Endodermal cell (in vitro differentiated cells): ENCODE measurements around the gene RBM44. TPM values are rescaled to one million over a fixed set of nuclear protein-coding genes. Genes with fewer than 3 reads are reported as not detected.
"Not testable (repeated sequence)": the region's sequence is repeated elsewhere in the genome, so short reads cannot be mapped to it uniquely, and the experiment has no call there.

Source experiments
- DNase-seq: peaks from one replicate; pipeline ENCODE4 v3.0.0-alpha.2; 2017
- H3K27ac ChIP-seq: 2 replicates; pipeline ENCODE4 v1.5.1; 2013; ENCODE audit warnings: mild to moderate bottlenecking, low read depth, low read length, moderate library complexity
- H3K27me3 ChIP-seq: 2 replicates; pipeline ENCODE4 v1.6.1; 2013; ENCODE audit warnings: mild to moderate bottlenecking, low read length, moderate library complexity; ENCODE audit not compliant: insufficient read depth, control insufficient read depth, poor library complexity, severe bottlenecking
- H3K36me3 ChIP-seq: 2 replicates; pipeline ENCODE4 v1.7.0; 2013; ENCODE audit warnings: mild to moderate bottlenecking, low read length, moderate library complexity; ENCODE audit not compliant: control insufficient read depth, insufficient read depth
- H3K4me1 ChIP-seq: one replicate; pipeline ENCODE4 v1.7.0; 2013; ENCODE audit warnings: low read length; ENCODE audit not compliant: control insufficient read depth, insufficient read depth
- H3K4me3 ChIP-seq: 2 replicates; pipeline ENCODE4 v1.5.1; 2013; ENCODE audit warnings: mild to moderate bottlenecking, low read length, moderate library complexity
- H3K9ac ChIP-seq: 2 replicates; pipeline ENCODE4 v1.6.1; 2013; ENCODE audit warnings: mild to moderate bottlenecking, low read length, moderate library complexity; ENCODE audit not compliant: poor library complexity, severe bottlenecking; ENCODE audit errors: extremely low read depth
- H3K9me3 ChIP-seq: 2 replicates; pipeline ENCODE4 v1.6.1; 2013; ENCODE audit warnings: mild to moderate bottlenecking, low read length, moderate library complexity; ENCODE audit not compliant: control insufficient read depth
- H3K27ac Mint-ChIP-seq: 2 replicates; pipeline ENCODE4 v1.8.0; 2020; ENCODE audit warnings: mixed read lengths
- H3K27me3 Mint-ChIP-seq: 2 replicates; pipeline ENCODE4 v1.8.0; 2021; ENCODE audit warnings: mild to moderate bottlenecking, mixed read lengths; ENCODE audit not compliant: insufficient read depth
- H3K36me3 Mint-ChIP-seq: 2 replicates; pipeline ENCODE4 v1.8.0; 2020; ENCODE audit warnings: low read depth, mixed read lengths
- H3K4me1 Mint-ChIP-seq: 2 replicates; pipeline ENCODE4 v1.8.0; 2020; ENCODE audit warnings: mixed read lengths
- H3K4me3 Mint-ChIP-seq: 2 replicates; pipeline ENCODE4 v1.8.0; 2020; ENCODE audit warnings: mild to moderate bottlenecking, moderate library complexity, mixed read lengths
- H3K9me3 Mint-ChIP-seq: 2 replicates; pipeline ENCODE4 v1.8.0; 2020; ENCODE audit warnings: mild to moderate bottlenecking, mixed read lengths
- CTCF ChIP-seq: fragments of 200-600 bp; sonication (generic); conservative IDR thresholded peaks from 2 replicates; pipeline ENCODE4 v1.5.0; 2021; ENCODE audit warnings: antibody characterized with exemption, mild to moderate bottlenecking
- whole genome bisulfite sequencing, 2 experiments: methylation state at CpG; one replicate each; pipeline versions ENCODE4 v1.1.5 to v1.1.7; 2013; ENCODE audit warnings: missing lambda C conversion rate in 2 of 2, mixed read lengths in 1 of 2; ENCODE audit not compliant: insufficient coverage in 1 of 2, insufficient read length in 1 of 2; 5-methylcytosine and 5-hydroxymethylcytosine counted together
- total RNA-seq, 2 donors: library from RNA; stranded (reverse); fragmentation: NEBNext Ultra II Directional in 1 of 2; extraction: Animal tissue kit (Norgen Biotek cat#: 25700) in 1 of 2; gene quantifications; 2 replicates in 1 of 2; 3 replicates in 1 of 2; pipeline ENCODE4 v1.2.1, GENCODE V29; 2021

Gene RBM44
- total RNA-seq, 2 donors from 2014 or later, result 0.42 to 1.2 TPM

GRCh38 chr2:237758185-237758584 lies 40.4 kb upstream of the RBM44 start:
- peaks cover 10% of the 10 kb centered on the region for H3K4me1 Mint-ChIP-seq
- no peak overlapping the region for H3K27ac ChIP-seq
- H3K4me3 ChIP-seq, result no peak overlapping the region
- H3K9ac ChIP-seq, result no peak overlapping the region
- TF ChIP-seq CTCF, result no peak
- no peaks in the 10 kb centered on the region for H3K27me3 ChIP-seq
- no peaks in the 10 kb centered on the region for H3K27me3 Mint-ChIP-seq
- peaks cover 12% of the 10 kb centered on the region for H3K4me1 ChIP-seq
- no peak overlapping the region for H3K27ac Mint-ChIP-seq
- no peaks in the 10 kb centered on the region for H3K9me3 ChIP-seq
- peaks cover 82% of the 10 kb centered on the region for H3K36me3 Mint-ChIP-seq
- H3K4me3 Mint-ChIP-seq, result no peak overlapping the region
- DNase-seq, result no peak
- WGBS, 2 experiments, result 93 to 96% methylated on average over 8 to 10 of the region's 10 CpGs
- peaks cover 90% of the 10 kb centered on the region for H3K36me3 ChIP-seq
- H3K9me3 Mint-ChIP-seq, result no peaks in the 10 kb centered on the region

- H3K9me3 ChIP-seq, result no peaks in the 10 kb centered on the region
- no peaks in the 10 kb centered on the region for H3K27me3 ChIP-seq
- Mint-ChIP-seq H3K27me3 (no peaks in the 10 kb centered on the region), H3K4me1 (peaks cover 9% of the 10 kb centered on the region), H3K36me3 (peaks cover 82% of the 10 kb centered on the region), H3K9me3 (no peaks in the 10 kb centered on the region), H3K27ac (peak overlapping the region; percentile 17), H3K4me3 (no peak overlapping the region)
- DNase-seq, result no peak
- no peak overlapping the region for H3K4me3 ChIP-seq
- H3K27ac ChIP-seq, result no peak overlapping the region
- no peak overlapping the region for H3K9ac ChIP-seq
- peaks cover 12% of the 10 kb centered on the region for H3K4me1 ChIP-seq
- TF ChIP-seq CTCF, result no peak
- H3K36me3 ChIP-seq, result peaks cover 92% of the 10 kb centered on the region
- WGBS, 2 experiments, result 96 to 98% methylated on average over 8 to 10 of the region's 10 CpGs
These were observed 39.4 kb upstream of the RBM44 start for GRCh38 chr2:237759176-237759575.

GRCh38 chr2:237760506-237761502 lies 37.8 kb upstream of the RBM44 start:
- no peak for TF ChIP-seq CTCF
- Histone ChIP-seq H3K9ac (no peak overlapping the region), H3K4me3 (no peak overlapping the region), H3K4me1 (peaks cover 5% of the 10 kb centered on the region), H3K27ac (no peak overlapping the region), H3K27me3 (no peaks in the 10 kb centered on the region), H3K9me3 (no peaks in the 10 kb centered on the region), H3K36me3 (peaks cover 79% of the 10 kb centered on the region)
- no peaks in the 10 kb centered on the region for H3K4me1 Mint-ChIP-seq
- no peaks in the 10 kb centered on the region for H3K27me3 Mint-ChIP-seq
- no peak overlapping the region for H3K27ac Mint-ChIP-seq
- no peaks in the 10 kb centered on the region for H3K9me3 Mint-ChIP-seq
- H3K4me3 Mint-ChIP-seq, result no peak overlapping the region
- WGBS, 2 experiments, result 93 to 94% methylated on average over 13 to 21 of the region's 23 CpGs
- H3K36me3 Mint-ChIP-seq, result peaks cover 71% of the 10 kb centered on the region
- no peak for DNase-seq

- H3K4me1 Mint-ChIP-seq, H3K9me3 Mint-ChIP-seq: not testable (repeated sequence)
These were observed 36.0 kb upstream of the RBM44 start for GRCh38 chr2:237762291-237763182.

More at GRCh38 chr2:237762291-237763182, 36.0 kb upstream of the RBM44 start:
- DNase-seq, H3K9me3 ChIP-seq, H3K27me3 Mint-ChIP-seq, H3K27ac ChIP-seq, H3K4me3 ChIP-seq, H3K27me3 ChIP-seq, H3K9ac ChIP-seq, H3K27ac Mint-ChIP-seq, H3K4me1 ChIP-seq, H3K4me3 Mint-ChIP-seq: not testable (repeated sequence)
- H3K36me3 Mint-ChIP-seq, result peaks cover 62% of the 10 kb centered on the region
- 86 to 94% methylated on average over 6 to 9 of the region's 9 CpGs for WGBS, 2 experiments
- H3K36me3 ChIP-seq, result peaks cover 81% of the 10 kb centered on the region
